Tibial artery (tissue), 4 donors: ENCODE data around the gene SUCLG2.

Experiments
- DNase-seq, 2 donors: peaks; one replicate each; pipeline ENCODE4 v3.0.0-alpha.2; 2019
- H3K27ac ChIP-seq, 2 donors: fragments of 200-600 bp; sonication (generic) in 1 of 2; 1 replicate in 1 of 2; 2 replicates in 1 of 2; pipeline ENCODE4 v1.5.1; 2018 to 2019; ENCODE audit warnings: mild to moderate bottlenecking in 1 of 2
- H3K27me3 ChIP-seq, 2 donors: fragments of 200-600 bp; sonication (generic) in 1 of 2; one replicate each; pipeline versions ENCODE4 v1.5.1 to v1.6.0; 2016 to 2019
- H3K36me3 ChIP-seq, 3 donors: fragments of 200-600 bp; sonication (generic) in 2 of 3; one replicate each; pipeline ENCODE4 v1.5.1; 2016 to 2019; ENCODE audit warnings: mild to moderate bottlenecking in 2 of 3
- H3K4me1 ChIP-seq, 4 donors: fragments of 200-600 bp; sonication (generic) in 2 of 4; 1 replicate in 3 of 4; 2 replicates in 1 of 4; pipeline ENCODE4 v1.5.1; 2016 to 2019
- H3K4me3 ChIP-seq, 2 donors: fragments of 200-600 bp; sonication (generic) in 1 of 2; 1 replicate in 1 of 2; 2 replicates in 1 of 2; pipeline ENCODE4 v1.5.1; 2018 to 2019; ENCODE audit warnings: mild to moderate bottlenecking in 2 of 2
- H3K9me3 ChIP-seq, 3 donors: fragments of 200-600 bp; sonication (generic) in 1 of 3; one replicate each; pipeline ENCODE4 v1.5.1; 2016 to 2019
- CTCF ChIP-seq, 2 experiments: fragments of 200-600 bp in 1 of 2; fragments of 450-650 bp in 1 of 2; IDR thresholded peaks; one replicate each; pipeline ENCODE4 v1.5.1; 2017 to 2019; ENCODE audit warnings: antibody characterized with exemption in 2 of 2, mild to moderate bottlenecking in 1 of 2, moderate library complexity in 1 of 2
- intact Hi-C: fragments of 100-400 bp; cut with DNase I; formaldehyde crosslinking; loops from one replicate; pipeline ENCODE4 v1.15.0; 2023; ENCODE audit warnings: low total_unique reads

Gene SUCLG2

GRCh38 chr3:67683522-67683921 is 29.1 kb upstream of the SUCLG2 start:
- DNase-seq, result no peak
- Histone ChIP-seq H3K27me3 (no peaks in the 10 kb centered on the region), H3K4me3 (no peak overlapping the region), H3K36me3 (no peaks in the 10 kb centered on the region), H3K4me1 (no peaks in the 10 kb centered on the region), H3K9me3 (no peaks in the 10 kb centered on the region), H3K27ac (no peak overlapping the region)
- no peak for TF ChIP-seq CTCF (IDR thresholded peaks at IDR 0.05)
- intact Hi-C loops, result no loop called here

- Histone ChIP-seq H3K4me3 (no peak overlapping the region), H3K27ac (no peak overlapping the region), H3K9me3 (no peaks in the 10 kb centered on the region), H3K4me1 (no peaks in the 10 kb centered on the region), H3K27me3 (no peaks in the 10 kb centered on the region), H3K36me3 (no peaks in the 10 kb centered on the region)
- intact Hi-C loops, result no loop called here
- no peak for TF ChIP-seq CTCF (IDR thresholded peaks at IDR 0.05)
- DNase-seq, result no peak
Measured at GRCh38 chr3:67678665-67679064, 24.3 kb upstream of the SUCLG2 start.

- Histone ChIP-seq H3K36me3 (no peaks in the 10 kb centered on the region), H3K4me3 (no peak overlapping the region), H3K4me1 (no peaks in the 10 kb centered on the region), H3K27me3 (no peaks in the 10 kb centered on the region), H3K9me3 (no peaks in the 10 kb centered on the region), H3K27ac (no peak overlapping the region)
- no peak for TF ChIP-seq CTCF (IDR thresholded peaks at IDR 0.05)
- DNase-seq, result no peak
- intact Hi-C loops, result no loop called here
Measured at GRCh38 chr3:67674055-67674454, 19.6 kb upstream of the SUCLG2 start.

GRCh38 chr3:67662733-67663132 is 8.3 kb upstream of the SUCLG2 start:
- DNase-seq, result no peak
- H3K9me3 ChIP-seq, result no peaks in the 10 kb centered on the region
- TF ChIP-seq CTCF (IDR thresholded peaks at IDR 0.05), result no peak
- intact Hi-C loops, result no loop called here
- H3K27ac ChIP-seq, result no peak overlapping the region
- H3K4me3 ChIP-seq, result no peak overlapping the region
- no peaks in the 10 kb centered on the region for H3K4me1 ChIP-seq
- H3K27me3 ChIP-seq, result no peaks in the 10 kb centered on the region
- H3K36me3 ChIP-seq, result no peaks in the 10 kb centered on the region

GRCh38 chr3:67661089-67661488 is 6.7 kb upstream of the SUCLG2 start:
- no peak for TF ChIP-seq CTCF (IDR thresholded peaks at IDR 0.05)
- Histone ChIP-seq H3K4me1 (no peaks in the 10 kb centered on the region), H3K27me3 (no peaks in the 10 kb centered on the region), H3K27ac (no peak overlapping the region), H3K36me3 (no peaks in the 10 kb centered on the region), H3K9me3 (no peaks in the 10 kb centered on the region), H3K4me3 (no peak overlapping the region)
- intact Hi-C loops, result no loop called here
- DNase-seq, result no peak

GRCh38 chr3:67657192-67657591 is 2.8 kb upstream of the SUCLG2 start:
- intact Hi-C loops, result no loop called here
- no peak for DNase-seq

More at GRCh38 chr3:67657192-67657591, 2.8 kb upstream of the SUCLG2 start:
- H3K27me3 ChIP-seq, result no peaks in the 10 kb centered on the region
- H3K4me1 ChIP-seq, result peaks cover 0 to 19% (median 5%) of the 10 kb centered on the region in 4 donors
- H3K27ac ChIP-seq, result no peak overlapping the region
- H3K9me3 ChIP-seq, result no peaks in the 10 kb centered on the region
- H3K4me3 ChIP-seq, result no peak overlapping the region
- TF ChIP-seq CTCF (IDR thresholded peaks at IDR 0.05), result no peak
- H3K36me3 ChIP-seq, result no peaks in the 10 kb centered on the region
